ENCODE measurements around the gene RXRB.

The RXRB gene

DNA sequence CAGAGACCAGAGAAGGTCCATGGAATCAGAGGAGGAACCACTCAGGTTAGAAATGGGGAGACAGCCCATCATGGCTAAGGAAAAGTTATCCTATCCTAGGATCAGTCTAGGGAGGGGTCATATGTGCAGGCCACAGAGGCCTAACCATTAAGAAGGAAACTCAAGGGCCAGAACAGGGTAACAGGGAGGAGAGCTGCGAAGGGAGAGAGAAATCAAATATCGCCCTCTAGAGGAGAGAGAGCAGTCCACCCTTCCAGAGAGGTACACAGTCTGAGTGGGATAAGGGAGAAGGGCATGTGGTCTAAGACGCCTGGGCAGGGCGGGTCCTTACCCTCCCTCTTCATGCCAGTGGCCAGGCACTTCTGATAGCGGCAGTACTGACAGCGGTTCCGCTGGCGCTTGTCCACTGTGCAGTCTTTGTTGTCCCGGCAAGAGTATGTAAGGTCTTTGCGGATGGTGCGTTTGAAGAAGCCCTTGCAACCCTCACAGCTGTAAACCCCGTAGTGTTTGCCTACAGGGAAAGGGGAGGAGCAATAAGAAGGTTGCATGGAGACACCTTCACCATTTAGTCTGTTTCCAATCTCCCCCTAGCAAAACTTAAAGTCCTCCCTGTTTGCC, 2.9 kb downstream of the RXRB start:
- DNase-seq (ENCODE audit: low read depth), result no peak

DNA sequence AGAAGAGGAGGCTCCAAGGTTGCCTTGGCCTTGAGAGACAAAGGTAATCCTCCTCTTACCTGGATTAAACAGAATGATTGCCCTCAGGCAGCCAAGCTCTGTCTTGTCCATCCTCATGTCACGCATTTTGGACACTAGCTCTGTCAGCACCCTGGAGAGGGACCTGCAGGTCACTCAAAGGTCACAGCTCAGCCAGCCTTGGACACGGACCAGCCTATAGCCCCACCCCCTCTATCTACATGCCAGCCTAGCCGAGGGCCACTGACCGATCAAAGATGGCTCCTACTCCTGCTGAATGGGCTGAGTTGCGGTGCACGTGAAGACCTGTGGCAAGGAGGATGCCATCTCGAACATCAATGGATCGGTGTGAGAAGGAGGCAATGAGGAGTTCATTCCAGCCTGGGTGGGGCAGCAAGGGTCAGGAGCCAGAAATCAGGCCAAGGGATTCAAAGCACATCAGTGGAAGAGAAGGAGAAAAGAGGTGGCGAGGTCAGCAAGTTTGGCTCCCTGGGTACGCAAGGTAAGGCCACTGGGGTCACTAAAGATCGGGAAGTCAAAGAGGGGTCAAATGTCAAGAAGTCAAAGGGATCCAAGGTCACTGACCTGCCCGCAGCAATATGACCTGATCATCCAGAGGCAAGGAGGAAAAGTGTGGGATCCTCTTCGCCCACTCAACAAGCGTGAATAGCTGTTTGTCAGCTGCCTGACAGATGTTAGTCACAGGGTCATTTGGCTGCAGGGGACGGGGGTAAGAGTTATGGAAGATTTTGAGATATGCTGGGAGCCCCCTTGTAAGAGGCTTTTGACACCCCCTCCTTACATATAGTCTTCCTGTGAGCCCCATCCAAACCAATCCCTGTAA, 4.9 kb downstream of the RXRB start:
- DNase-seq (ENCODE audit: low read depth), result no peak

DNA sequence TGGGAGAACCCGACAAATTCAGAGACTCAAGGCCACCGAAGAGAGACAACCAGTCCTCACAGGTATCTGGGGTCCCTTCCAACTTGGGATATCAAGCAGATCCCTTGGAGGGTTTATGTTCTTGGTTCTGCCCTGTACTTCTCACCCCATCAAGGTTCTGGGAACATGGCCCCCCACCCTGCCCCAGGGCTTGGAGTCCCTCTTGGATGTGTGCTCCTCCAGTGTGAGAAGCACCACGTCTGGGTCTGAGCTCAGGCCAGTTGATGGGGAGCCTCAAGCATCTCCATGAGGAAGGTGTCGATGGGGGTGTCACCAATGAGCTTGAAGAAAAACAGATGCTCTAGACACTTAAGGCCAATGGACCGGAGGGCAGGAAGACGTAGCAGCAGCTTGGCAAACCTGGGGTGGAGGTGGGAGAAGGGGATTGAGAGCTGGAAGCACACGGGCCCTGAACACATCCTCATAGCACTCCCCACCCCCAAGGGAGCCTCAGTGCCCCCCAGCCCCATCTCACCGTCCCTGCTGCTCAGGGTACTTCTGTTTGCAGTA, 6.0 kb downstream of the RXRB start:
- no peak for DNase-seq (ENCODE audit: low read depth)

DNA sequence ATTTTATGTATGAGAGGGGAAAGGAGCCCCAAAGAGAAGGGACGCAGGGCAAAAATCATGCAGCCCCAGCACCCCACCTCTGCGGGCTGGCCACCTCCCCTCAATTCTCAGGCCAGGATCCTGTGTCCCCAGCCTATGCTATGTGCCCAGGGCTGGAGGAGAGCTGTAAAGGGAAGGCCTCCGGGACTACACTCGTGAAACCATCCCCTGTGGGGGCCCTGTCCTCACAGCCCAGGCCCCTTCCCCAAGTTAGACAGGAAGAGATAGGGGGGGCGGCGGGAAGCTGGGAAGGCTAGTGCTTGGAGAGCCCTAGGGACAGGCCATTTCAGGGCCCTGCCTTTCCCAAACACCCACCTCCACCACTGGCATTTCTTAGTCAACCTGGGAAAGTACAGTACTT, 6.8 kb downstream of the RXRB start:
- DNase-seq (ENCODE audit: low read depth), result no peak

DNA sequence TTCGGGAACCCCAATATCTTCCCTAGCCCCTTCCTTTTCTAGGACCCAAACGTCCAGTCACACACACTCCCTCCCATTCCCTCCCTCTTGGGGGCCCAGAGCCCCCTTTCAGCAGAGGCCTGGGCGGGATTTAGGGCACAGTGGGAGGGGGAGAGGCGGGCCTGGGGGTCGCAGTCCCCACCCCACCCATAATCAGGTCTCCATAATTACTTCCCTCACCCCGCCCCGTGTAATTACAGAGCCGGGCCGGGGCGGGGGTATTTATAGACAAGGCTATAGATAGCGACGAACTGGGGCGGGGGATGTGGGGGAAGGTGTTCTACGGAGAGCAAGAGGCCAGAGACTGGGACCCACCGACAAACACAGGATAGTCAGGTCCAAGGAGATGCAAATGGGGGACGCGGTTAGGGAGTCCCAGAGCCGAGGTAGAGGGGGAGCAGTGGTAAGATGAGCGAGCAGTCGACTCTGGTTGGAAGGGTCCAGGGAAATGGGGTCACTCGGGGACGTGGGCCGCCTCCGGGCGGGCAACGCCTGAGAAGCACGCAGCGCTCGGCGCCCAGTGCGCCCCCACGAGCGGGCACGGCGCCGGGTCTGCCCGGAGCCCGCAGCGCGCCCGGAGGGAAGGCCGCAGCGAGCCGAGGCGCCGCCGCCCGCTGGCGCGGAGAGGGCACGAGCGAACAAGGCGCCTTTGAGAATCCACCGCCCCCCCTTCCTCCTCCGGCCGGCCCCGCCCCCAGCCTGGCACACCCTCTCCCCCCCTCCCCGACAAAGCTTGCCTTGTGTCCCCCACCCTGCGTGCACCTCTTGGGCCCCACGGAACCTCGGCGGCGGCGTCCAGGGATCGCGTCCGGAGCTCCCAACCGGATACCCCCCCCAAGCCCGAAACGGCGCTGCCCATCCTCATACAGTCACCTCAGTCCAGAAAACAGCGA, 7.5 kb downstream of the RXRB start:
- no peak for DNase-seq (ENCODE audit: low read depth)

DNA sequence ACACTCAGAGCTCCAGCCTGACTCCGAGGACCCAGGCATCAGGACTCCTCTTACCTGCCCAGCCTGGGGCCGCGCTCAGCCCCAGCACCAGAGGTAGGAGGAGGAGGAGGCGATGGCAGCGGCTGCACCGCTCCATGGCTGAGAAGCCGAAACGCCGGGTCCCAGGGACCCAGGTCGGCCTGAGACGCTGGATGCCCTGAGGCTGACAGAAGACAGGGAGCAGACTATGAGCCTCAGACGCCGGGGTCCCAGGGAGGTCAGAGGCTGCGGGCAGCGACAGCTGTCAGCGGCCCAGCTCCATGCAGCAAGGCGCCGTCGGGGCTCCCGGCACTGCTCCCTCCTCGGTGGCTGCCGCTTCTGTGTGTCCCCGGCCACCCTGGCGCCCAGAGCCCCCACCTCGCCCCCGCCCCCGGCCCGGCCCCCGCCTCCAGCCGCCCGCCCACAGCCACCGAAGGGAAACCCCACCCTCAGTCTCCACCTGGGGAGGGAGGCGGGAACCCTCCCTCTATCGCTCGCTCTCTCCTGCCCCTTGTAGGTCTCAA, 8.3 kb downstream of the RXRB start, which contains the start of gene COL11A2:
TSS of gene COL11A2 (minus strand) at position 363 of the 542 bp plus-strand sequence. CDS start at position 136, 227 bp downstream.
- DNase-seq (ENCODE audit: low read depth), result no peak

DNA sequence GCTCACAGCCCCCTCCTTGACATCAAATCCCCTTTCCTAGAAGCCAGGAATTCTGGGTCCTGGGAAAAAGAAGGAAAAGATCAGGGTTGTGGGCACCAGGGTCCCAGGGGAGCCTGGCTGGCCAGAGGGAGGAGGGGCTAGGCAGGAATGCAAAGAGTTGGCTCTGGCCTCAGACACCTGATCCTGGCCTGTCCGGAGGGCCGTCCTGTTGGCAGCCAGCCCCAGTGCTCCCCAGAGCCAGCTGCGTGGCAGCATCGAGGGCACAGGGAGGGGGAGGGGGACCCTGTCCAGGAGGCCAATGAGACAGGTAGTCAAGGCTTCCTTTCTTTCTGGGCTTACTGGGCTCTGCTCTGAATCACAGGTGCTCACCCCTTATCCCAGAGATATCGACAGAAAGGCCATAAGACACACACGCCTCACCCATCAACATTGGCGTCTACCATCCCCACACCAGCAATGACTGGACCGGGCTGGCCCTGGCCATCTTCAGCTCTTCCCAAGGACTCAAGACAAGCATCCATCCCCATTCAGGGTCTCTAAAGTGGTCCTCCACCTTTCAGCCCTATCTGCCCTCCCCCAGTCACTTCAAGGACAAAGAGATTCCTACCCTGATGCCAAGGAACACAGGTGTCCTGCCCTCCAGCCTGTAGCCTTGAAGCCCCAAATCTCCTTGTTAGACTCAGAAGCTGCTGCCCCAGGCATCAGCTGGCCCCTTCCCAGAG, 8.9 kb downstream of the RXRB start:
- no peak for DNase-seq (ENCODE audit: low read depth)

DNA sequence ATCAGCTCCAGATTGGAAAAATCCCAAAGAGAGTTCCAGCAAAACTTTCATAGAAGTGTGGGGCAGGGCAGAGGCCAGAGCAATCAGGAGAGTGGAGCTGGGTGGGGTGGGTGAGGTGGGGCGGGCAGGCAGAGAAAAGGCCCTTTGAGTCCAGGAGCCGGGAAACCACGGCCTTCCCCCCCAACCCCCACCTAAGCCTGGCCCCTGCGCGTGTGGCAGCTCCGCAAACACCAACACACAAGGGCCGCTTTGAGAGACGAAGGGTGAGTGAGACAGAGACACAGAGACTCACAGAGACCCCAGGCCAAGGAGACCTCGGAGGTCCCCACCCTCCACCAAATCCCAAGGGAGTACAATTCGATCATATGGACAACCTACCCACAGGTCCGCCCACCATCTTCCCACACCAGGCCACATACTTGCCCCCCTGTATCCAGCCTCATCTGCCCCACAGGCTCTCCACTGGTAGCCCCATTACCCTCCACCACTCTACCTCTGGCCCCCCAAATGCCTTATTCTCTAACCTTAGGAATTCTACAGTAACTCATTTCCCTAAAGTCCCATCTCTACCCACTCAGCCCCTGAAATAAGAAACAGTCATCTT, 9.9 kb downstream of the RXRB start:
- no peak for DNase-seq (ENCODE audit: low read depth)

DNA sequence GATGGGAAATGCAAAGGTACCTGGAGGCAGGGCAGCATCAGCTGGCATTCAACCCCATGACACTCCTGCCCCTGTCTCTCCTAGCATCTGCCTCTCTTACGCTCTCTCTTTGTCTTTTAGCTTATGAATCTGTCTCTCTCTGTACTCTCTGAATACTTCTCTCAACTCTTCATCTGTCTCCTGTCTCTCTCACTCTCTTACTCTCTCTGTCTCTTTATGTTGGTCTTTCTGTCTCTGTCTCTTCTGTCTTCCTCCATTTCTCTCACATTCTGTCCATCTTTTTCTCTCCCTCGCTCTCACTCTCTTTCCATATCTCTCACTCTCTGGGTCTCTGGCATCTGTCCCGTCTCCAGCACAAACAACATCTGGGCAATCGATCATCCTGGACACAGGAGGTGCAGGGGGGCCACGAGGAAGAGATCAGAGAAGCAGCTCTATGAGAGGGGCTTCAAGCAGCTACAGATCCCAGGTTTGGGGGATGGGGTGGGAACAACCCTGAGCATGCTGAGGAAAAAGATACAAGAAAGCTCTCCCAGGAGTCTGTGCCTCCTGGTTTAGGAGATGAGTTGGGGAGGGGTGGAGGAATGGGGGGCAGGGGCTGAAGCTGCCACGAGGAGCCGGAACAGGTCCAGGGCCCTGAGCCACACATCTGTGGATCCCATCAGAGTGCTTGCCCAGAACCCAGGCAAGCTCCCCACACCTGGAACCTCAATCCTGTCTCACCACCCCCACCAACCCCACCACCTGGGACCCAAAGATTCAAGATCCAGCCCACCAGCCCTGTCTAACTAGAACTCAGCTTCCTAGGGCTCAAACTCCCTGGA, 10.6 kb downstream of the RXRB start:
- DNase-seq (ENCODE audit: low read depth), result no peak

DNA sequence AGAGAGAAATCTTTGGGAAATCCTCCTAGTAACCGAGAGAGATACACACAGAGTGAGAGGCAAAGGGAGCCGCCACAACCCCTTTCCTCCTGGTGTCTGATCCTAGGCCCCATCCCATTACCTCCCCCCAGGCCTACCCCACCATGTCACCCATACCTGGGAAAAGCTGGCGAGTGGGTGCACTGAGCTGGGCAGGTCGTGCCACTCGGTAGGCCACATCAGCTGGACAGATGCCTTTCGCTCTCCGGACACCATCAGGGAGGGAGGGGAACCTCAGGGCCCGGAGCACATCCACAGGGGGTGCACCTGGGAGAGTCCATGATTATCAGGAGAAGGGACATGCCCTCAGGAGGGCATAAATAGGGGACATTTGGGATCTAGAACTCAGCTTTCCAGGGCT, 11.3 kb downstream of the RXRB start:
- DNase-seq (ENCODE audit: low read depth), result no peak

DNA sequence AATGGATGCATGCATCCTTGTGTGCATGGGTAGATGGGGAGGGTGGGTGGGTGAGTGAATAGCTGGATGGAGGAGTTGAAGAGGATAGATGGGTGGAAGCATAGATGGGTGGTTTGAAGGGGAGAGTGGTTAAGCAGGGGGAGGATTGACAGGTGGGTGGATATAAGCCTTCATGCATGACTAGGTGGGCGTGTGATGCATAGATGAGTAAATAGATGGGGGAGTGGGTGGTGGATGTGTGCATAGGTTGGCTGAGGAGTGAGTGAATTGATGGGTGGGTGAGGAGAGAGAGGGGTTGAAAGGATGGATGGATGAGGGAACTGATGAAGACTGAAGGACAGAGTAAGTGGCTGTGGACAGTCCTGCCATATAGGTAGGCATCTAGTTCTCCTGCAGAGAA, 12.7 kb downstream of the RXRB start:
- no peak for DNase-seq (ENCODE audit: low read depth)

DNA sequence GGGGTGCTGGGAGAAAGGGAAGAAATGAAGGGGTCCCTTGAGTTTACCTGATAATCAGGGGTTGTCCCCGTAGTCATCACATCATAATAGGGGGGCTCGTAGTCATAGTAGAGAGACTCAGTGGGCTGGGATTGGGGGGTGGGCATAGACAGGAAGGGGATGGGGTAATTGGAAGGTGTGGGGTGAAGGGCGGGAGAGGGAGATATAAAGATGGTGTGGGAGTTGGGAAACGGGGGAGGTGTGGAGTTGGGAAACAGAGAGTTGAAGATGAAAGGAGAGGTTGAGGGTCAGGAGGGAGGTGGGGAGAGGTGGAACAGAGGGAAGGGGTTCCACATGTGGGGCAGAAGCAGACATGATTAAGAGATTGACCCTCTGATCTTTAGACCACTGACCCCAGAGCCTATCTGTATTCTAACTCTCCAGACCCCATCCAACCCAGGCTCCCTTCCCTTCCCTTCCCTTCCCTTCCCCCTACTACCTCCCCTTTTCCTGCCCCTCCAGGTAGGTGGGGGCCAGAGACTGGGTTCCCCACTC, 14.7 kb downstream of the RXRB start:
- no peak for DNase-seq (ENCODE audit: low read depth)

DNA sequence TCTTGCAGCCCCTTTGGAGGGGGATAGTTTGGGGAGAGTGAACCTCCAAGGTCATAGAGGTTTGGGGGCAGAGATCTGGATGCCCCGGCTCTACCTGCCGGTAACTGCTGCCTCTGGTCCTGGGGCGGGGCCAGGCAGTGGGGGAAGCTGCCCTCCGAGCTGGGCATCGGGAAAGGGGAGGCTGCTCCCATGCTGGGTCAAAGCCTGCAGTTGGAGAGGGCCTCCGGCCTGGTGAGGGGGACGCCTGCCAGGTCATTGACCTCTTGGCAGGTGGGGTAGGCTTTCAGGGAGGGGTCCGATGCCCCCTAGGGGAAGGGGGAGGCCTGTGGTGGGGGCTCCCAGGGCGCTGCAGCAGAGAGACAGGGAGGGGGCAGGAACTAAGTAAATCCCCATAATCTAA, 15.3 kb downstream of the RXRB start:
- no peak for DNase-seq (ENCODE audit: low read depth)

DNA sequence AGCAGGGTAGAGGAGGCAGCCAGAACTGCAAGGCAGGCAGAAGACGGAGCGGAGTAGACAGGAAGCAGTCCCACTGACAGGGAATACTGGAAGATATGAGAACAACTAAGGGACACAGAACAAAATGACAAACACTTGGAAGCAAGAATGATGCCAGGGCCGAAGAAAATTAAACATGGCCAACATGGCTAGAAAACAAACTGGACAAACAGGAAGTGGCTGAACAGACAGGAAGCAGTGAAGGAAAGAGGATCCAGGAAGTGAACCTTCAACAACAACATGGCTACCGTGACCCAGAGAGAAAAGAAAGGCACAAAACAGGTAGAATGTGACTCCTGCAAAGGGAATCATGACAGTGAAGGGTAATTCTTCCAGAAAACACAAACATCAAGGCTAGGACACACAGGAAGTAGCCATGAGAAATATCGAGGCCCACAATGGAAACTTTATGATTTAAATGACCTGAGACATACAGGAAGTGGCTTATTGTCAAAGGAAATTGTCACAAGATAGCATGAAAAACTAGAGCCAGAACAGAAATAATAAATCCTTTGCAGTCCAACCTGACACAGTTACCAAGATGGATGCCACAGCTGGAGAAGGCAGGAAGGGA, 17.3 kb downstream of the RXRB start:
- DNase-seq (ENCODE audit: low read depth), result no peak

DNA sequence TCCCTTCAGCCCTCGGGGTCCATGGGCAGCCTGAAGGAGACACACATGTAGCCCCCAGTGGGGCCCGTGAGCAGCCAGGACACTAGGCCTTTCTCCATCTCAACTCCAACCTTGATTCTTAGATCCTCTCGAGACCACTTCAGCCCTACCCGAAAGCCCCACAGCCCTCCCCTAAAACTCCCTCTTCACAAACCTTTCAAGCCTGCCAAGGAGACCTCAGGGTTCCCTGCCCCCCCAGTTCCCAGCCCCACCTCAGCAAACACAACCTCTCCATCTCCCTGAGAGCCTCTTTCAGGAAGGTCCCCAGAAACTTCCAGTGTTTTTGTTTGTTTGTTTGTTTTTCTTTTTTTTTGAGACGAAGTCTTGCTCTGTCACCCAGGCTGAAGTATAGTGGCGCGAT, 19.3 kb downstream of the RXRB start:
- DNase-seq (ENCODE audit: low read depth), result no peak

DNA sequence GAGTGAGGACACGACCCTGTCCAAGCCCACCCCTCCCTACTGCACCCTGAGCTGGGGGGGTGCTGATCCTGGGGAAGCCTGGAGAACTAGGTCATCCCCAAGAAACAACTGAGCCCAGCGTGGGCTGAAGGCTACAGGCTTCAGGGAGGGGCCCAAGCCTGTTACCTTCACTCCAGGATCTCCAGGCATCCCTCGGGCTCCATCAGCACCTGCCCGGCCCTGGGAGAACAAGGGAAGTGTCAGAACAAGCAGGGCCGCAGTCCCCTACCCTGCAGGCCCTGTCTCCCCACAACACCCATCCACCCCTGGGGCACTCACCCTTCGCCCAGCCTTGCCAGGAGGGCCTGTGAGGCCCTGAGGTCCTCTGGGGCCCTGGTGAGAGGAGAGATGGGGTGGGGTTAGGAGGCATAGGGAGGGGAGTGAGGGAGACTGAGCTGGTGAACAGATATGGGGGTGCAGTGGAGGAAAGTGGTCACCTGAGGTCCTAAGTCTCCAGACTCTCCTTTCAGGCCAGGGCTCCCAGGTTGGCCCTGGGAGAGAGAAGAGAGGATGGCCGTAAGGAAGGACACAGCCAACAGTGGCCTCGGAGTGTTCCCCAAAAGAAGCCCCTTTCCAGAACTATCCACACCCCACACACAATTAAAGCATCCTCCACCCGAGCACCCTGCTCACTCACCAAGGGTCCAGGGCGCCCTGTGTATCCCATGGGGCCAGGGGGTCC, 21.6 kb downstream of the RXRB start:
- no peak for DNase-seq (ENCODE audit: low read depth)

DNA sequence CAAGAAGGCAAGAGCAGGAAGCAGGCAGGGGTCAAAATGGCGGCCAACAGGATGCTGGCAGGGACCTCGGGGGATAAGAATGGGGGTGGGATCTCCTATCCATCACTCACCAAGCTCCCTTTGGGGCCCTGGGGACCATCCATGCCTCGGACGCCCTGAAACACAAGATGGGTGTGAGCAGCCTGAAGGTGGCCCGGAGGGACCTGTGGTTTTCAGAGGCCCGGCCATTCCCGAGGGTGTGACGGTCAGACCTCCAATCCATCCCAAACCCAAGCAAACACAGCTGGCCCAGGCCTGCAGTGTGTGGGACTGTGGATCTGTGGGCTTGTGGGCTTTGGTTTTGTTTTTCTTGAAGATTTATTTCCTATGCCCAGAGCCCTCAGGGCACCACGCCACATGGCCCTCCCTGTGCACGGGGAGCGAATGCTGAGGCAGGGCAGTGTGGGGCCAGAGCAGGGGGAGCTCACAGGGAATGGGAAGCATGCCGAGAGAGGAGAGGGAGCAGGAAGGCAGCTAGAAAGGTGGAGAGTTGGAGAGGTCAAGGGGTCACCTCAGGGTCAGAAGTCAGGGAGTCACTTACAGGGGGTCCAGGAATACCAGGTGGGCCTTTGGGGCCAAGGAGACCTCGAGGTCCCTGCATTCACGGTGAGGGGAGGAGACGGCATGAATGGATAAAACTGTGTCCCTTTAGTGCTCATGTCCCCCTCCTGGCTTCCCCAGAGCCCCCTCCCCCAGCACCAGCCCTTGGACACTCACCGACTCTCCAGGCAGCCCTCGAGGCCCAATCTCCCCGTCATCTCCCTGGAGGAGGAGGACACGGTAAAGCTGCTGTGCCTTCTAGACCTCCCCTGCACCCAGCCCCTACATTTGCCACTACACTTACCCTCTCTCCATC, 22.7 kb downstream of the RXRB start:
- DNase-seq (ENCODE audit: low read depth), result no peak

DNA sequence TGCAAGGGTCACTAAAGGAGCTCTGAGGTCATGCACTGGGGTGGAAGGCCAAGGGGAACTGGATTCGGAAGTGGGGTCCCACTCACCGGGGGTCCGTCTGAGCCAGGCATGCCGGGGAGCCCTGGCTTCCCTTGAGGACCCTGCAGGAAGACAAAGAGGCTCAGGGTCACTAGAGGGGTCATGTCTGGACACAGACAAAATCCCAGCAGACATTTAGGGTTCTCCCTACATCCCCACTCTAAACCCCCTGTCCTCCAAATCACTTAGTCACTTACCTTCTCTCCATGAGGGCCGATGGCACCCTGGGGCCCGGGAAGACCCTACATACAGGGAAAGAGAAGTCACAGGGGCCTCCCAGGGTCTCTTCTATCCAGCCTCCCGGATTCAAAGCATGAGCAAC, 23.6 kb downstream of the RXRB start:
- DNase-seq (ENCODE audit: low read depth), result no peak
